ENCODE results near the gene PRXL2A.

Gene PRXL2A

GRCh38 chr10:80484243-80484642 is 75.9 kb downstream of the PRXL2A start:
- no peak overlapping the region for H3K4me3 ChIP-seq (ENCODE audit: low read depth, low read length)
- POLR2A ChIA-PET, result interaction anchor here (1.0 kb wide), 1 partner anchor 26 kb away, joined by 3 read pairs; no protein-coding TSS in a partner anchor
- DNase-seq (ENCODE audit: low read depth, low spot score), result no peak
- no peak for TF ChIP-seq CTCF (IDR thresholded peaks at IDR 0.05; ENCODE audit: insufficient read depth, low read length, missing control alignments)
- CTCF ChIA-PET, result interaction anchor here (3.7 kb wide), 1 partner anchor 22 kb away, joined by 23 read pairs; no protein-coding TSS in a partner anchor

- H3K4me3 ChIP-seq (ENCODE audit: low read depth, low read length), result no peak overlapping the region
- ChIA-PET POLR2A (interaction anchor here (1.0 kb wide), 1 partner anchor 25 kb away, joined by 3 read pairs; no protein-coding TSS in a partner anchor), CTCF (interaction anchor here (3.7 kb wide), 1 partner anchor 21 kb away, joined by 23 read pairs; no protein-coding TSS in a partner anchor)
- no peak for TF ChIP-seq CTCF (IDR thresholded peaks at IDR 0.05; ENCODE audit: insufficient read depth, low read length, missing control alignments)
- no peak for DNase-seq (ENCODE audit: low read depth, low spot score)
These were observed 76.3 kb downstream of the PRXL2A start for GRCh38 chr10:80484676-80485075.

GRCh38 chr10:80485076-80485945 is 77.0 kb downstream of the PRXL2A start:
- POLR2A ChIA-PET, result no interaction called here
- no peak overlapping the region for H3K4me3 ChIP-seq (ENCODE audit: low read depth, low read length)
- CTCF ChIA-PET, result interaction anchor here (1.3 to 3.7 kb wide), 3 partner anchors 16 to 21 kb away, joined by 4 to 23 read pairs (median 6); no protein-coding TSS in a partner anchor
- no peak for DNase-seq (ENCODE audit: low read depth, low spot score)
- TF ChIP-seq CTCF (IDR thresholded peaks at IDR 0.05; ENCODE audit: insufficient read depth, low read length, missing control alignments), result no peak

- CTCF ChIA-PET, result interaction anchor here (0.7 to 3.7 kb wide), 4 partner anchors 11 to 20 kb away, joined by 3 to 23 read pairs (median 5); no protein-coding TSS in a partner anchor
These were observed 77.8 kb downstream of the PRXL2A start for GRCh38 chr10:80485946-80486764.

More at GRCh38 chr10:80485946-80486764, 77.8 kb downstream of the PRXL2A start:
- TF ChIP-seq CTCF (IDR thresholded peaks at IDR 0.05; ENCODE audit: insufficient read depth, low read length, missing control alignments), result no peak
- DNase-seq (ENCODE audit: low read depth, low spot score), result no peak
- POLR2A ChIA-PET, result no interaction called here
- H3K4me3 ChIP-seq (ENCODE audit: low read depth, low read length), result no peak overlapping the region

Measured in AG04449 (cell line).